Esophagus (tissue), 2 donors: ENCODE measurements around the gene NMRK2. TPM values are rescaled to one million over a fixed set of nuclear protein-coding genes. Genes with fewer than 3 reads are reported as not detected.

ENCODE experiments used
- H3K27ac ChIP-seq, 2 donors: one replicate each; pipeline ENCODE4 v1.5.1; 2013; ENCODE audit warnings: low read depth in 2 of 2, mild to moderate bottlenecking in 2 of 2, inconsistent platforms in 1 of 2, low read length in 1 of 2, moderate library complexity in 1 of 2
- H3K27me3 ChIP-seq, 2 donors: one replicate each; pipeline ENCODE4 v1.6.1; 2013; ENCODE audit warnings: low read length in 2 of 2, control low read depth in 1 of 2, mild to moderate bottlenecking in 1 of 2; ENCODE audit not compliant: insufficient read depth in 2 of 2, control insufficient read depth in 1 of 2
- H3K36me3 ChIP-seq, 2 donors: one replicate each; pipeline ENCODE4 v1.6.1; 2013; ENCODE audit warnings: low read length in 1 of 2; ENCODE audit not compliant: control insufficient read depth in 2 of 2, insufficient read depth in 2 of 2
- H3K4me1 ChIP-seq, 2 donors: one replicate each; pipeline ENCODE4 v1.6.1; 2013; ENCODE audit warnings: low read length in 1 of 2; ENCODE audit not compliant: control insufficient read depth in 2 of 2, insufficient read depth in 2 of 2
- H3K4me3 ChIP-seq, 2 donors: one replicate each; pipeline ENCODE4 v1.5.1; 2013; ENCODE audit warnings: low read length in 2 of 2, mild to moderate bottlenecking in 2 of 2, low read depth in 1 of 2, moderate library complexity in 1 of 2
- H3K9me3 ChIP-seq, 2 donors: one replicate each; pipeline ENCODE4 v1.6.1; 2013; ENCODE audit warnings: mild to moderate bottlenecking in 2 of 2, low read depth in 1 of 2, low read length in 1 of 2, moderate library complexity in 1 of 2; ENCODE audit not compliant: control insufficient read depth in 2 of 2, insufficient read depth in 1 of 2
- WGBS, 2 donors: extraction: QIAGEN DNeasy Blood & Tissue Kit; methylation state at CpG; one replicate each; pipeline ENCODE4 v1.1.7; 2013; 5-methylcytosine and 5-hydroxymethylcytosine counted together
- polyA plus RNA-seq, 2 donors: library from polyadenylated mRNA; stranded (reverse); fragments of 200-250 nt; gene quantifications; one replicate each; pipeline ENCODE4 v1.2.3, GENCODE V29; 2013
- donor health status: healthy with polysubstance abuse.
- donor health status: Bipolar disorder and iron deficiency.

NMRK2 gene
- polyA plus RNA-seq, 2 donors: 0.20 to 0.31 TPM

DNA sequence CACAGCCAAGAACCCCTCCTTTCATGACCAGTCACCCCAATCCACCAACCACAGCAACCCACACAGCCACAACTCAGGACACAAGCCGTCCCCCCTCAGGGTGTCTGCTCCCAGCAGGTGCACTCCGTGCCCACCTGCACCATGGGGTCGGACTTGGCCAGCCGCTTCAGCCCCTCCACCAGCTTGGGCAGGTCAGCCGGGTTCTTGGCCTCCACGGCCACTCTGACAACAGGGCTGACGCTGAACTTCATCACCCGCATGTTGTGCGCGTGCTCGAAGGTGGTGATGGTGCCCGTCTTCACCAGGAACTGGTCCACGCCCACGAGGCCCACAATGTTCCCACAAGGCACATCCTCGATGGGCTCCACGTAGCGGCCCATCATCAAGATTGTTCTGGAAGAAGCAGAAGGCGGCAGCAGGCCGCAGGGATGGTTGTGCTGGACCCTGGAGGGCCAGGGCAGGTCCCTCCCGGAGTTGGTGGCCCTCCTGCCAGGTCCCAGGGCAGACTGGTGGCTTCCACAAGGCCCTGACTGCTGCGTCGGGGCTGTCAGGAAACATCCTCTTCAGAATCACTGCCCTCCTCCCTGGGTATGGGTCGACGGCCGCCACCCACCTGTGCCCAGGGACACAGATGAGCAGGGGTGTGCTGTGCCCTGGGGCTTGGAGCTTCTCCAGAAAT is 46.9 kb downstream of the NMRK2 start:
- 86 to 88% methylated on average over 25 of the region's 25 CpGs for WGBS, 2 donors
- peaks cover 3 to 24% of the 10 kb centered on the region in 2 donors for H3K4me1 ChIP-seq

DNA sequence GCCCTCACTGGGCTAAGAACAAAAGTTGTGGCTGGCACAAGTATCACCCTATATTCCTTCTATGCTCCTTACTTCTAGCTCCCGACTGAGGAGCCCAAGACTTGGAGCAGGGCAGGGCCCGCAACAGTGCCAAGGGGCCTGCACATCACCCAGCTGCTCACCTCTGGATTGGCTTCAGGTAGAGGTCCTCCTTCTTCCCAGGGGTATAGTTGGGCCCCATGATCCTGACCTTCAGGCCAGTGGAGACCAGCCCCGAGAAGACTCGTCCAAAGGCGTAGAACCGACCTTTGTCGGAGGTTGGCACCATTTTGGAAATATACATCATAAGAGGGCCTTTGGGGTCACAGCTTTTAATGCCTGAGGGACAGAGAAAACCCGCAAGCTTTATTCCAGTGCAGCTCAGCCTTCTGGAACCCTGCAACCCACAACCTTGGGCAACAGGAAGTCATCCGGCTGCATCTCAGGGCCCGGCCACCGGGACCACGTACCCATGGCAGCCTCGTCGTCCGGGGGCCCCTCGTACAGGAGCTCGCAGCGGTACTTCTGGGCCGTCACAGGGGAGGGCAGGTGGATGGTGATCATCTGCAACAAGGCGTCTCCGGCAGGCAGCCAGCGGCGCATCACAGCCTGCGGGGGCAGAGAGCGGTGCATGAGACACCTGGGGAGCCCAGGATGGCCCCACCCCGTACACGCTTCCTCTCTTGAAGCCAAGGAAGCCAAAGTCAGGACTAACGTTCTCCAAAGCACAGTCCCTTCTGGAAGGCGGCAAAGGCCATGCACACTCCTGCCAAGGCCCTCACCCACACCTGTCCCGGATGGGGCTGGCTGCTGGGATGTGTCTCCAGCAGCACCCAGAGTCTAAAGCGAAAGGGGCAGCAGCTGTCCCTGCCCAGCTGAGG is 47.7 kb downstream of the NMRK2 start:
- H3K27ac ChIP-seq: peak overlapping the region in 1 of 2 donors; percentile 16
- H3K4me3 ChIP-seq: no peak overlapping the region
- peaks cover 64 to 80% of the 10 kb centered on the region in 2 donors for H3K36me3 ChIP-seq
- 84 to 87% methylated on average over 31 of the region's 31 CpGs for WGBS, 2 donors
- no peaks in the 10 kb centered on the region for H3K9me3 ChIP-seq
- no peaks in the 10 kb centered on the region for H3K27me3 ChIP-seq
- H3K4me1 ChIP-seq: peaks cover 3 to 24% of the 10 kb centered on the region in 2 donors

More for the DNA sequence above, 46.9 kb downstream of the NMRK2 start:
- no peaks in the 10 kb centered on the region for H3K27me3 ChIP-seq
- no peaks in the 10 kb centered on the region for H3K9me3 ChIP-seq
- peaks cover 64 to 83% of the 10 kb centered on the region in 2 donors for H3K36me3 ChIP-seq
- H3K27ac ChIP-seq: no peak overlapping the region
- no peak overlapping the region for H3K4me3 ChIP-seq

DNA sequence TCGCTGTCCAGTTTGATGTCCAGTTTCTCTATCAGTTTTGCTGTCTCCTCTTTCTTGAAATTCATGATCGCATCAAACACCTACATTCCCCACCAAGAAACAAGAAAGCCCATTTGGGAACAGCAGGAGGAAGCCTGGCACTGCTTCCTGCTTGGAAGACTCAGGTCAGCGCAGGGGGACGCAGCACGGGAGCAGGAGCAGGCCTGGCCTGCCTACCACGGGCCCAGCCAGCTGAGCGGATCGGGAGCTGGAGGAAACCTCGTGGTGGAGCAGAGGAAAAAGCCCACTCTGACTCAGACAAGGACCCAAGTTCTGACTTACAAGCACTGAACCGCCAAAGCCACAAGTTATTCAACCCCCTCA is 48.5 kb downstream of the NMRK2 start:
- no peaks in the 10 kb centered on the region for H3K27me3 ChIP-seq
- H3K4me3 ChIP-seq: no peak overlapping the region
- H3K36me3 ChIP-seq: peaks cover 56 to 75% of the 10 kb centered on the region in 2 donors
- no peaks in the 10 kb centered on the region for H3K9me3 ChIP-seq
- whole genome bisulfite sequencing, 2 donors: 85 to 89% methylated on average over 10 of the region's 10 CpGs
- peaks cover 3 to 24% of the 10 kb centered on the region in 2 donors for H3K4me1 ChIP-seq
- no peak overlapping the region for H3K27ac ChIP-seq

DNA sequence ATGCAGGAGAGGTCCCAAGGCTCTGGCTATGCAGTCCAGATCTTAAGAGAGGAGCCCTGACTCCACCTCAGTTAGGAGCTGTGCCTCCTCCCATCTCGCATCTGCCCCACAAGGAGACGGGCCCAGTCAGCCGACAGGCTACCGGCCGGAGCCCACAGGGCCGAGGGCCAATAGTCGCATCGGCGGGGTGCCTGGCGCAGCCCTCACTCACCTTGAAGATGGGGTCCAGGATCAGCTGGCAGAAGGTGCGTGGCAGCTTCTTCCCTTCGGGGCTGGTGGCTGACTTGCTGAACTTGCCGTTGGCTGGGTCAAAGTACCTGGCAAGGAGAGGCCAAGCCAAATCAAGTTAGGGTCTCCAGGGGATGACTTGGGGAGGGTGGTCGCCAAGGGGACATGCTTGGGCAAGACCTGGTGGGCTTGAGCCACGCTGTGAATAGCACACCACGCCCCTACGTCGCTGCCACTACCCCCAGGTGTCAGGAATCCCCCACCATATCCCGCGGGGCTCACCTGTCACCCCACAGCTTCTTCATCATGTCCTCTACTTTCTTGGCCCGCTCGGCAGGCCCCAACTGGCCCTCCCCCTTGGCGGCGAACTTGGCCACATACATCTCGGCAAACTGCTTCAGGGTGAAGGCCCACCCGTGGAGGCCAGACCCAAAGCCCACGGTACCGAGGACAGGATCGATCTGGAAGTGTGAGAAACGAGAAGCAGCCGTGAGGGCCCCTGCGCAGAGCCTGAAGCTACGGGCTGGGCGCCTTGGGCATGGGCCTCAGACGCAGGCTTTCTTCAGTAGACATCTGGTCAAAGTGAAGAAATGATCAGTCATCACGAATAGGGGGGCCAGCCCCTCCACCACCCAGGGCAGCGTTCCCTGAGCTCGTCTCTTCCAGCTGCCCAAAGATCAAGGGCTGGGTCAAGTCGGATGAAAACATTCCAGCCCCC is 49.1 kb downstream of the NMRK2 start:
- Histone ChIP-seq H3K36me3 (peaks cover 50 to 68% of the 10 kb centered on the region in 2 donors), H3K27ac (no peak overlapping the region), H3K4me1 (peaks cover 7 to 24% of the 10 kb centered on the region in 2 donors), H3K9me3 (no peaks in the 10 kb centered on the region), H3K27me3 (no peaks in the 10 kb centered on the region), H3K4me3 (no peak overlapping the region)
- 80% methylated on average over 39 of the region's 39 CpGs for WGBS, 2 donors

DNA sequence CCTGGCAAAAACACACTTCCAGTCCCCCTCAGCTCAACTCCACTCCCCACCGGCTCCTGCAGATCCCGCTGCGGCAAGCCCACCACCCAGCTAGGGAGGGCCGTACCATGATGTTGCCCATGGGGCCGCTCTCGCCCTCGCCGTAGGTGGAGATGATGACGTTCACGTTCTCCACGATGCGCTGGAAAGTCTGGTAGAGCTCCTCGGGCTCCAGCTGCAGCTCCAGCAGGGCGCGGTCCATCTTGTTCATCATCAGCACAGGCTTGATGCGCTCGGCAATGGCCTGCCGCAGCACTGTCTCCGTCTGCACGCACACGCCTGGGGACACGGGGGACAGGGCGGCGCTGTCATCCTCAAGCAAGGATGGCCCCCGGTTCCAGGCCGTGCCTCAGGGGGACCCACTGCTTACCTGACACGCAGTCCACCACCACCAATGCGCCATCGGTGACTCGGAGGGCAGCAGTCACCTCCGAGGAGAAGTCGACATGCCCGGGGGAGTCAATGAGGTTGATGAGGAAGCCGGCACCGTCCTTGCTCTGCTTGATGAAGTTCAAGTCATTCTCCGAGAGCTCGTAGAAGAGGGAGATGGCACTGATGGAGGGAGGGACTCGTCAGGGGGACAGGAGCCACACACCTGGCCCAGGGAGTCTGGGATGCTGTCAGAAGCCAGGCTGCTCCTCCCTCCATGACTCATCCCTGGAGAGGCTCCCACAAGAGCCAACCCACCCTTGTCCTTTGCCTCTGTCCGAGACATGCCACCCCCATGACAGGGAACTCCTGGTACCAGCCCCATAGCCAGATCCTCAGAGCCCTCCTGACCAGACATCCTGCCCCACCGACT is 50.1 kb downstream of the NMRK2 start:
- Histone ChIP-seq H3K27ac (peak overlapping the region in 1 of 2 donors; percentile 97), H3K9me3 (no peaks in the 10 kb centered on the region), H3K36me3 (peaks cover 41 to 59% of the 10 kb centered on the region in 2 donors), H3K27me3 (no peaks in the 10 kb centered on the region), H3K4me1 (peaks cover 7 to 22% of the 10 kb centered on the region in 2 donors), H3K4me3 (peak overlapping the region in 1 of 2 donors; percentile 97)
- WGBS, 2 donors: 76 to 79% methylated on average over 40 of the region's 40 CpGs

DNA sequence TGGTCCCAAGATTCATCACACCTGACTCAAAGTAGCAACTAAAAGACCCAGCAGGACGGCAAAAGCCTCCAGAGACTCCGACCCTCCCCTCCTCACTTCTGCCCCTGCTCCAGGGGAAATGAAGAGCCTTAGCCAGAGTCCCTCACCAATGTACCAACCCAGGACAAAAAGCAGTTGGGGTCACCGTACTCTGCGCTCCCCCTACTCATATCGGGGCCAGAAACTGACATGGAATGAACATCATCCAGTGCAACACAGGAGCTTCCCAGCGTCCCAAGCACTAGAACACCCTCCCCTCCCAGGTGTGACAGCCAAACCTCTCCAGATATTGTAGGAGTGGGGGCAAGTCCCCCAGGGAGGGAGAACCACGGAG is 50.7 kb downstream of the NMRK2 start:
- no peaks in the 10 kb centered on the region for H3K9me3 ChIP-seq
- WGBS, 2 donors: 39 to 47% methylated on average over 7 of the region's 7 CpGs
- H3K36me3 ChIP-seq: peaks cover 40 to 55% of the 10 kb centered on the region in 2 donors
- no peaks in the 10 kb centered on the region for H3K27me3 ChIP-seq
- H3K4me3 ChIP-seq: peak overlapping the region; percentile 97 to 99
- H3K27ac ChIP-seq: peak overlapping the region; percentile 17 to 97
- peaks cover 7 to 22% of the 10 kb centered on the region in 2 donors for H3K4me1 ChIP-seq

DNA sequence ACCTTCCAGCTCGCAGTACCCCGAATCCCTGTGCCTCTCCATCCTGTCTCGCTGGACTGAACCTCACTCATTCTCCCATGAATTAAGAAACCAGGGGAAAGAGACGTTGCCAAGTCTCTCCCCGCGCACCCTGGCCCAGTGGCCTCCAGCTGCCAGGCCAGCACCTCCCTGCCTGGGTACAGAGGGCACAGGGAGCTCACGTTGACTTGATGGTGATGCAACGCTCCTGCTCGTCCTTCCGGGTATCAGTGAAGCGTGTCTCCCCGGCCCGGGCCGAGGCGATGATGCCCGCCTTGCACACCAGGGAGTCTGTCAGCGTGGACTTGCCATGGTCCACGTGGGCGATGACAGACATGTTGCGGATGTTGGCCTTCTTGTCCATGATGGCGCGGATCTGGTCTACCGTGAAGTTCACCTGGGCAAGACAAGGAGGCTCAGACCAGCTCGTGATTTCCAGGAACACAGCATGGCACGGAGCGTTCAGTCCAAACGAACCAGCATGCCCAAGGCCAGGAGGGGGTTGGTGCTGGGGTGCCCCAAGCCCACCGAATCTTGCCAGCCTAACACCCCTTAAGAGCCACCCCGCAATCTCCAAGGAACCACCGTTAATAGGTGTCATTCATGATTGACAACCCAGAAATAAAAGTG is 51.2 kb downstream of the NMRK2 start:
- H3K27ac ChIP-seq: peak overlapping the region; percentile 96 to 97
- 13% methylated on average over 30 of the region's 30 CpGs for WGBS, 2 donors
- peak overlapping the region; percentile 97 to 99 for H3K4me3 ChIP-seq
- peaks cover 38 to 52% of the 10 kb centered on the region in 2 donors for H3K36me3 ChIP-seq
- H3K4me1 ChIP-seq: peaks cover 7 to 22% of the 10 kb centered on the region in 2 donors
- no peaks in the 10 kb centered on the region for H3K9me3 ChIP-seq
- no peaks in the 10 kb centered on the region for H3K27me3 ChIP-seq

DNA sequence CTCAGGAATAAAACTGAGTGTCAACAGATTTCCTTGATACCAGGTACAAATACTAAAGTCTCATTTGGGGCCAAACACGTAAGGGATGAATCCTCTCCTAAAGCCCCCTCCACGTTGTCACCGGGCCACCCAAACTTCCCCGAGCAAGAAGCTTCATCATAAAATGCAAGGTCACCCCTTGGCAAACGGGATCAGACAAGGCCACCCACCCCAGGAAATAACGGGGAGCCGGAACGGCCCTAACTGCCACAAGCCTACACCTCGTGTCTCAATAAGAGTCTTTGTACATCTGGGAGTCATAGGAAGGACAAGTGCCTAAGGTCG is 51.7 kb downstream of the NMRK2 start:
- no peaks in the 10 kb centered on the region for H3K9me3 ChIP-seq
- WGBS, 2 donors: 1% methylated on average over 10 of the region's 10 CpGs
- peaks cover 7 to 22% of the 10 kb centered on the region in 2 donors for H3K4me1 ChIP-seq
- H3K36me3 ChIP-seq: peaks cover 34 to 47% of the 10 kb centered on the region in 2 donors
- peak overlapping the region; percentile 97 to 99 for H3K4me3 ChIP-seq
- H3K27ac ChIP-seq: peak overlapping the region; percentile 96 to 97
- H3K27me3 ChIP-seq: no peaks in the 10 kb centered on the region
